Cardiac muscle cell (in vitro differentiated cells and primary cell): ENCODE data around the gene ZC2HC1C. TPM values are rescaled to one million over a fixed set of nuclear protein-coding genes. Genes with fewer than 3 reads are reported as not detected.

Experiments used
- DNase-seq, 2 donors: peaks; one replicate each; pipeline versions ENCODE4 v3.0.0 to v3.0.0-alpha.2; 2010 to 2017; ENCODE audit warnings: low read depth in 1 of 2, low spot score in 1 of 2
- H3K27ac ChIP-seq: fragments of 200-600 bp; sonication (generic); 2 replicates; pipeline ENCODE4 v1.5.1; 2016
- H3K27me3 ChIP-seq: fragments of 200-600 bp; sonication (generic); 2 replicates; pipeline ENCODE4 v1.6.0; 2016; ENCODE audit warnings: control low read depth
- H3K36me3 ChIP-seq: fragments of 200-600 bp; sonication (generic); 2 replicates; pipeline ENCODE4 v1.5.1; 2016; ENCODE audit warnings: control low read depth
- H3K4me1 ChIP-seq: fragments of 200-600 bp; sonication (generic); 2 replicates; pipeline ENCODE4 v1.8.1; 2017; ENCODE audit warnings: low read depth, mild to moderate bottlenecking, mixed run types
- H3K4me3 ChIP-seq: fragments of 200-600 bp; sonication (generic); 2 replicates; pipeline ENCODE4 v1.5.1; 2016; ENCODE audit warnings: mild to moderate bottlenecking
- H3K9me3 ChIP-seq: fragments of 200-600 bp; sonication (generic); 2 replicates; pipeline ENCODE4 v1.5.1; 2017; ENCODE audit warnings: low read depth, mild to moderate bottlenecking, control low read depth
- polyA plus RNA-seq: library from polyadenylated mRNA; unstranded; fragments of >200 nt; fragmentation: Nextera tagmentation; extraction: Ambion mirVana; gene quantifications from 2 replicates; pipeline ENCODE4 v1.2.1, GENCODE V29; 2016
- total RNA-seq: library from RNA; depleted of rRNA; stranded (reverse); fragments of >200 nt; gene quantifications from 2 replicates; pipeline ENCODE4 v1.2.3, GENCODE V29; 2016
- TF ChIP-seq, protein P1 (sequence below): IDR thresholded peaks from 2 replicates; pipeline ENCODE4 v1.5.1; 2012; ENCODE audit warnings: low read depth, mild to moderate bottlenecking, low read length

The ZC2HC1C gene, protein sequence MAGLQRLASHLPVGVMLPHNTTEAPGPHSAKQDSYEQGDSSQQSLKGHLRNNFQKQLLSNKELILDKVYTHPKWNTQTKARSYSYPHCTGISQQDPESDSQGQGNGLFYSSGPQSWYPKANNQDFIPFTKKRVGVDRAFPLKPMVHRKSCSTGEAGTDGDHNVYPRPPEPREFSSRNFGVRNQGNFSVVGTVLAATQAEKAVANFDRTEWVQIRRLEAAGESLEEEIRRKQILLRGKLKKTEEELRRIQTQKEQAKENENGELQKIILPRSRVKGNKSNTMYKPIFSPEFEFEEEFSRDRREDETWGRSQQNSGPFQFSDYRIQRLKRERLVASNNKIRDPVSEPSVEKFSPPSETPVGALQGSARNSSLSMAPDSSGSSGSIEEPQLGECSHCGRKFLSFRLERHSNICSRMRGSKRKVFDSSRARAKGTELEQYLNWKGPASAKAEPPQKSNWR
- 2.5 and 8.2 TPM in 2 replicates for total RNA-seq
- 7.7 and 9.8 TPM in 2 replicates for polyA plus RNA-seq

DNA sequence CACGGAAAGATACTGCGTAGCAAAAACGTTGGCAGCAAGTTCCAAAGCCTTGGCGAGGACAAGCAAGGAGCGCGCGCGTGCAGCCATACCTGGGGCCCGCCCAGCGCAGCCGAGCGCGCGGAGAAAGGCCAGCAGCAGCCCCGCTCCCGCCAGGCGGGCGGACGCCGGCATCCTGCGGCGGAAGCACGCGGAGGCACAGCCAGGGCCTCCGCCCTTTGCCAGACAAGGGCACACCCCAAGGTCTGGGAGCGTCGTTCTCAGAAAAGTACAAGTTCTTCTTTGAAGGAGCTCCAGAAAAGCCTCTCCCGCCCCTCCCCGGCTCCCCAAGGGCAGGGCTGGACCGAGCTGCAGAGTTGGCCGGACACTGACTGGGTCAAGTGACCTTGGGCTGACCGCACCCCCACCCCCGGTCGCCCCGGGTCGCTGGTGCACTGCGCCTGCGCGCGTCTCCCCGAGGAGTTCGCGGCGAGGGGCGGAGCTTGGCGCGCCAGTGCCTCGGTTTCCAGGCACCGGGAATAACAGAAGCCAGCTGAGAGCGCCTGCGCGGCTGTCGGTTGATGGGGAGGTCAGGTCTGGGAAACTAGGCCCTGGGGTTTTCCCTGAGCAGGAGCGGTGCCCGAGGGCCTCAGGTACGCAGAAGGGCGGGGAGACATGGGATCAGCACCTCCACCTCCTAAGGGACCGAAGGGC lies at the start of gene ZC2HC1C:
TSS of gene ZC2HC1C (plus strand) at position 521 of the 690 bp plus-strand sequence. CDS start 933 bp downstream, outside the sequence.
- Histone ChIP-seq H3K4me3 (peak within 1 kb of the TSS; percentile 58), H3K36me3 (no peaks in the 10 kb centered on the region), H3K4me1 (peaks cover 10% of the 10 kb centered on the region), H3K27ac (peak within 1 kb of the TSS; percentile 86), H3K9me3 (no peaks in the 10 kb centered on the region), H3K27me3 (no peaks in the 10 kb centered on the region)
- peak; percentile 93 to 95 for DNase-seq
- TF ChIP-seq, protein P1, sequence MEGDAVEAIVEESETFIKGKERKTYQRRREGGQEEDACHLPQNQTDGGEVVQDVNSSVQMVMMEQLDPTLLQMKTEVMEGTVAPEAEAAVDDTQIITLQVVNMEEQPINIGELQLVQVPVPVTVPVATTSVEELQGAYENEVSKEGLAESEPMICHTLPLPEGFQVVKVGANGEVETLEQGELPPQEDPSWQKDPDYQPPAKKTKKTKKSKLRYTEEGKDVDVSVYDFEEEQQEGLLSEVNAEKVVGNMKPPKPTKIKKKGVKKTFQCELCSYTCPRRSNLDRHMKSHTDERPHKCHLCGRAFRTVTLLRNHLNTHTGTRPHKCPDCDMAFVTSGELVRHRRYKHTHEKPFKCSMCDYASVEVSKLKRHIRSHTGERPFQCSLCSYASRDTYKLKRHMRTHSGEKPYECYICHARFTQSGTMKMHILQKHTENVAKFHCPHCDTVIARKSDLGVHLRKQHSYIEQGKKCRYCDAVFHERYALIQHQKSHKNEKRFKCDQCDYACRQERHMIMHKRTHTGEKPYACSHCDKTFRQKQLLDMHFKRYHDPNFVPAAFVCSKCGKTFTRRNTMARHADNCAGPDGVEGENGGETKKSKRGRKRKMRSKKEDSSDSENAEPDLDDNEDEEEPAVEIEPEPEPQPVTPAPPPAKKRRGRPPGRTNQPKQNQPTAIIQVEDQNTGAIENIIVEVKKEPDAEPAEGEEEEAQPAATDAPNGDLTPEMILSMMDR = no peak

DNA sequence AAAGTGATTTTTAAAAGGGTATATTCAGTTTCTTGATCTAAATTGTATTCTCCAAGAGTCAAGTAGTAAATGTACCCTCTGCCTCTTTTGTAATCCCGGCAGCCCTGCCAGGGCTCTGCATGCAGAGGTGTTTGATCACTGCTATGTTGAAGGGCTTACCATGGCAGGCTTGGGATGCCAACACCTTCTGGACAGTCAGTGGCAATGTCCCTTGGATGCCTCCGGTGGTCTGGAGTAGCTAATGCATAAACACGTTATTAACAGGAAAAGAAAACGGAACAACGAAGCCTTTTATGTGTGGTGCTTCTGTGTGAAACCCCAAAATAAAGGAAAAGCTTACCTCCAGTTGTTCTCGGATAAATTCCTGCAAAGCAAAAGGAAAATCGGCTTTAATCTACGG lies 46.8 kb upstream of the ZC2HC1C start:
- H3K4me3 ChIP-seq = no peak overlapping the region
- peaks cover 21% of the 10 kb centered on the region for H3K36me3 ChIP-seq
- TF ChIP-seq, protein P1 = peak; percentile 38
- H3K9me3 ChIP-seq = no peaks in the 10 kb centered on the region
- peak in 1 of 2 donors; percentile 37 for DNase-seq
- H3K27me3 ChIP-seq = no peaks in the 10 kb centered on the region
- H3K4me1 ChIP-seq = no peaks in the 10 kb centered on the region
- no peak overlapping the region for H3K27ac ChIP-seq

DNA sequence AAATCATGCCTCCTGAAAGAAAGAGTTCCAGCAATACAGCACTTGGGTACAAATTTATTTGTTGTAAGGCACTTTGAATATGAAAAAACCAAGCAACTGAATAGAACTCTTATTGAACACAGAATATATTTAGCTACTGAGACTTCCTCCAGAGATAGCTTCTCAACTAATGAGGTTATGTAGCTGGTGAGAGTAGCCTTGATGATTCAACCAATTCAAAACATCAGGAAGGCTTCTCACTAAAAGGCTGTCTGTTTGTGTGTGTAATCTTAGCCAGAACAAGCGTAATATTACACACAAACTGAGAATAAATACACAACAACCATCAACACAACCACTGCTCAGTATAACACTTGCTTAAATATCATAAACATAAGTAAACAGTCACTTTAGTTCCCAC lies 46.3 kb upstream of the ZC2HC1C start:
- H3K4me3 ChIP-seq = no peak overlapping the region
- no peaks in the 10 kb centered on the region for H3K9me3 ChIP-seq
- peaks cover 21% of the 10 kb centered on the region for H3K36me3 ChIP-seq
- no peaks in the 10 kb centered on the region for H3K27me3 ChIP-seq
- H3K27ac ChIP-seq = no peak overlapping the region
- no peaks in the 10 kb centered on the region for H3K4me1 ChIP-seq
- TF ChIP-seq, protein P1 = no peak
- DNase-seq = no peak

DNA sequence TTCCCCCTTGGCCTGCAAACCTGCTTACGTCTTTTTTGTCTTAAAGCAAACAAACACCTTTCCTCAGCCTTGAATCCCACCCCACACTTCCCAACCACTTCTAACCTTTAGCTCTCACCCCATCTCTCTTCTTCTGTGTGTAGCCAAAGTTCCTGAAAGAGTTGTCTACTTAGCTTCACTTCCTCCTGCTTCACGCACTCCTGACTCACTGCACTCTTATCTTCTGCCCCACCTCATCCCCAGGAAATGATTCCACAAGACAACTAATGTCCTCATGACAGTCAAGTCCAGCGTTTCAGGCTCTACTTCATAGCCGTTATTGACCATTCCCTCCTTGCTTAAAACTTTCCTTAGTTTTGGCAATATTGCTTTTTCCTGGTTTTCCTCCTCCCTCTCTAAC lies 44.4 kb upstream of the ZC2HC1C start:
- Histone ChIP-seq H3K4me3 (no peak overlapping the region), H3K36me3 (peaks cover 20% of the 10 kb centered on the region), H3K9me3 (no peaks in the 10 kb centered on the region), H3K27ac (no peak overlapping the region), H3K4me1 (no peaks in the 10 kb centered on the region), H3K27me3 (no peaks in the 10 kb centered on the region)
- TF ChIP-seq, protein P1 = no peak
- peak in 1 of 2 donors; percentile 53 for DNase-seq

DNA sequence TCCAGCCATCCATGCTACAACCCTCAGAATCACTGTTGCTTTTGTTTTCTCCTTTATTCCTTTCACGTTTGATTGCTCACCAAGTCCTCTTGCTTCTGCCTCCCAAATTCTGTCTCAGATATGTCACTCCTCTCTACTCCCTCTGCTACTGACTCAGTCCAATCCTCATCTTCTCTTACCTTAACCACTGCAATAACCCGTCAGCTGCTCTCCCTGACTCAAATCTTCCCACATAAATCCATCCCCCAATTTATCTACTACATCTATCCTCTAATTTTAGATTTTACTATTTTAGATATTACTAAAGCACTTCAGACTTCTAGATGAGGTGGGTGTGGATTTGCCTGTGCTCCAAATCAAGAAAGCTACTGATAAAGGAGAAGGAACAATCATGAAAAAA lies 43.6 kb upstream of the ZC2HC1C start:
- Histone ChIP-seq H3K27ac (no peak overlapping the region), H3K4me1 (no peaks in the 10 kb centered on the region), H3K36me3 (peaks cover 28% of the 10 kb centered on the region), H3K4me3 (no peak overlapping the region), H3K27me3 (no peaks in the 10 kb centered on the region), H3K9me3 (no peaks in the 10 kb centered on the region)
- no peak for DNase-seq
- TF ChIP-seq, protein P1 = no peak
